ENCODE results near the gene AVP.

DNA sequence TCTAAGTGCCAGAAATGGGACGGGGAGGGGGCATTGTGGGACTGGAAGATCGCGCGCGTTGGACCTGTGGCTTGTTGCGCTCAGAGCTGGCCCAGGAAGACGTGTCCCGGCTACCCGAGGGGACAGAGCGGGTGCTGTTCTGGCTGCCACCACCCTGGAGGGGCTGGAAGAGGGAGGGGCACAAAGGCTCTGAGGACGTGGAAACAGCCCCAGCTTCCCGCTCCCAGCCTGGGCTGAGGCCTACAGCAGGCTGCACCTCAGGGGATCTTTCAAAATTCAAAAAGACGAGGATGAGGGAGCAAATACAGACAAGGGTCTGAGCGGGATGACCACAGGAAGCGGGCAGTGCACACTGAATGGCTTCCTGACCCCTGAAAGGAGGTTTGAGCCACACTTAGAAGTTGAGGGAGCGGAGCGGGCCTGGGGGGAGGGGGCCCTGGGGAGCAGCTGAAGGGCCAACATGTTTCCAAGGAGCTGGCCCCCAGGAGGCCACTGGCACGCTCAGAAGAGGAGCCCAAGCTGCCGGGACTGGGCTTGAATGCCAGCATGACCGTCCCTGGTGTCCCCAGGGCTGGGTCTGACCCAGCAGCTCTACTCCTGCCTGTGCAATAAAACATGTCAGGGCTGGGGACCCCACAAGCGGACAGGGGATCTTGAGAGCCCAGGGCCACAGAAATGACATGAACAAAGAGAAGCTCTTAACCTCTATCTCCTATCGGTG is 11.8 kb downstream of the AVP start:
- TF ChIP-seq, protein P1, sequence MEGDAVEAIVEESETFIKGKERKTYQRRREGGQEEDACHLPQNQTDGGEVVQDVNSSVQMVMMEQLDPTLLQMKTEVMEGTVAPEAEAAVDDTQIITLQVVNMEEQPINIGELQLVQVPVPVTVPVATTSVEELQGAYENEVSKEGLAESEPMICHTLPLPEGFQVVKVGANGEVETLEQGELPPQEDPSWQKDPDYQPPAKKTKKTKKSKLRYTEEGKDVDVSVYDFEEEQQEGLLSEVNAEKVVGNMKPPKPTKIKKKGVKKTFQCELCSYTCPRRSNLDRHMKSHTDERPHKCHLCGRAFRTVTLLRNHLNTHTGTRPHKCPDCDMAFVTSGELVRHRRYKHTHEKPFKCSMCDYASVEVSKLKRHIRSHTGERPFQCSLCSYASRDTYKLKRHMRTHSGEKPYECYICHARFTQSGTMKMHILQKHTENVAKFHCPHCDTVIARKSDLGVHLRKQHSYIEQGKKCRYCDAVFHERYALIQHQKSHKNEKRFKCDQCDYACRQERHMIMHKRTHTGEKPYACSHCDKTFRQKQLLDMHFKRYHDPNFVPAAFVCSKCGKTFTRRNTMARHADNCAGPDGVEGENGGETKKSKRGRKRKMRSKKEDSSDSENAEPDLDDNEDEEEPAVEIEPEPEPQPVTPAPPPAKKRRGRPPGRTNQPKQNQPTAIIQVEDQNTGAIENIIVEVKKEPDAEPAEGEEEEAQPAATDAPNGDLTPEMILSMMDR (IDR thresholded peaks at IDR 0.05): no peak
- TF ChIP-seq POLR2AphosphoS5 (IDR thresholded peaks at IDR 0.05) (no peak), POLR2A (IDR thresholded peaks at IDR 0.05) (no peak), EP300 (IDR thresholded peaks at IDR 0.05) (no peak)

All from stomach (tissue), 4 donors.